GM12878 (cell line): ENCODE data around the gene GGT6. TPM values are rescaled to one million over a fixed set of nuclear protein-coding genes. Genes with fewer than 3 reads are reported as not detected.

Experiments used
- ATAC-seq: fragments of 200-7000 bp; cut with Tn5 transposase; 3 replicates; pipeline ENCODE4 v1.9.1; 2020; ENCODE audit warnings: mild to moderate bottlenecking, moderate library complexity
- BruUV-seq: library from RNA; stranded (reverse); fragments of 400-500 nt; replicated peaks from 2 replicates; lab custom pipeline; 2021; lab: Mats Ljungman, UMichigan
- CTCF ChIA-PET: fragments of 300-600 bp; sonication (Branson Sonifier 250); formaldehyde crosslinking; extraction: SDS; loops from one replicate; lab custom pipeline; 2021; ENCODE audit warnings: inconsistent platforms; lab: Yijun Ruan, JAX
- POLR2A ChIA-PET: fragments of 350-600 bp; formaldehyde crosslinking; extraction: SDS; loops from one replicate; lab custom pipeline; 2021; ENCODE audit warnings: inconsistent platforms; lab: Charles Lee
- RAD21 ChIA-PET: fragments of 300-600 bp; sonication (Branson Sonifier 250); formaldehyde crosslinking; loops from one replicate; lab custom pipeline; 2023; ENCODE audit warnings: antibody characterized with exemption; ENCODE audit not compliant: unreplicated experiment; lab: Charles Lee
- SMC1A ChIA-PET: fragments of 300-600 bp; sonication (Branson Sonifier 250); formaldehyde crosslinking; loops from one replicate; lab custom pipeline; 2023; ENCODE audit not compliant: unreplicated experiment, uncharacterized antibody; lab: Charles Lee
- DNase-seq: peaks from one replicate; pipeline ENCODE4 v3.0.0-alpha.2; 2011; ENCODE audit warnings: low read depth, low spot score
- FAIRE-seq: peaks from 3 replicates; lab custom pipeline; 2011; peaks lifted over from hg19 to GRCh38; lab: Jason Lieb, UNC
- H2AFZ ChIP-seq: 2 replicates; pipeline ENCODE4 v1.6.0; 2011; ENCODE audit warnings: low read depth, low read length, control low read depth; ENCODE audit not compliant: control insufficient read depth
- H3K27ac ChIP-seq: 2 replicates; pipeline ENCODE4 v1.5.1; 2011; ENCODE audit warnings: control low read depth; ENCODE audit not compliant: control insufficient read depth, insufficient read depth
- H3K27me3 ChIP-seq, 2 experiments: replicated peaks in 1 of 2; 2 replicates each; pipeline versions ENCODE4 v1.6.0 to v1.6.1; 2011; ENCODE audit warnings: low read length in 1 of 2; ENCODE audit not compliant: control insufficient read depth in 2 of 2, insufficient read depth in 2 of 2
- H3K36me3 ChIP-seq, 2 experiments: 2 replicates each; pipeline ENCODE4 v1.5.1; 2011; ENCODE audit warnings: low read length in 1 of 2; ENCODE audit not compliant: control insufficient read depth in 2 of 2, insufficient read depth in 2 of 2
- H3K4me1 ChIP-seq: 2 replicates; pipeline ENCODE4 v1.6.1; 2011; ENCODE audit warnings: mild to moderate bottlenecking, low read length, moderate library complexity, mixed read lengths; ENCODE audit not compliant: control insufficient read depth, insufficient read depth
- H3K4me2 ChIP-seq: 2 replicates; pipeline ENCODE4 v1.6.0; 2011; ENCODE audit warnings: control low read depth; ENCODE audit not compliant: control insufficient read depth, insufficient read depth
- H3K4me3 ChIP-seq: fragments of 200-600 bp; sonication (generic); 2 replicates; pipeline ENCODE4 v1.5.1; 2016
- H3K79me2 ChIP-seq: 2 replicates; pipeline ENCODE4 v1.6.0; 2011; ENCODE audit warnings: low read length; ENCODE audit not compliant: control insufficient read depth, insufficient read depth
- H3K9ac ChIP-seq: 2 replicates; pipeline ENCODE4 v1.8.0; 2011; ENCODE audit warnings: low read length, control low read depth, mixed read lengths; ENCODE audit not compliant: control insufficient read depth, insufficient read depth
- H3K9me3 ChIP-seq: replicated peaks from 3 replicates; pipeline ENCODE4 v1.5.1; 2011; ENCODE audit warnings: mild to moderate bottlenecking, low read length; ENCODE audit not compliant: control insufficient read depth, insufficient read depth
- H4K20me1 ChIP-seq: 2 replicates; pipeline ENCODE4 v1.6.0; 2011; ENCODE audit not compliant: control insufficient read depth, insufficient read depth
- BCL3 ChIP-seq: IDR thresholded peaks from 2 replicates; pipeline ENCODE4 v1.6.1; 2011; ENCODE audit warnings: borderline replicate concordance, low read depth, mild to moderate bottlenecking, moderate library complexity, low read length; ENCODE audit not compliant: insufficient read depth, poor library complexity, severe bottlenecking
- POLR2A ChIP-seq: IDR thresholded peaks from 2 replicates; pipeline ENCODE4 v1.6.1; 2011; ENCODE audit warnings: low read depth, mild to moderate bottlenecking, low read length
- SP1 ChIP-seq: IDR thresholded peaks from one replicate; pipeline ENCODE4 v1.6.1; 2011; ENCODE audit warnings: low read depth, low read length
- WGBS: methylation state at CpG from one replicate; pipeline ENCODE4 v1.1.6; 2016; ENCODE audit warnings: low lambda C conversion rate; ENCODE audit not compliant: insufficient replicate concordance, insufficient coverage; ENCODE audit errors: missing lambda C conversion rate; 5-methylcytosine and 5-hydroxymethylcytosine counted together
- in situ Hi-C: fragments of 300-500 bp; cut with MboI; formaldehyde crosslinking; loops from 9 replicates; pipeline ENCODE4 v1.14.3; 2018; ENCODE audit warnings: mixed read lengths
- intact Hi-C: fragments of 100-400 bp; cut with micrococcal nuclease; formaldehyde crosslinking; loops from one replicate; pipeline ENCODE4 v1.14.2; 2022; ENCODE audit not compliant: unreplicated experiment
- polyA plus RNA-seq, 11 experiments: library from polyadenylated mRNA; depleted of rRNA in 4 of 11; unstranded in 6 of 11; stranded (reverse) in 5 of 11; fragments of >200 nt; fragmentation: Nextera tagmentation in 4 of 11; fragmentation: Illumina TruSeq in 1 of 11; extraction: Ambion mirVana in 4 of 11; extraction: Trizol in 1 of 11; gene quantifications; 1 replicate in 1 of 11; 2 replicates in 10 of 11; pipeline versions ENCODE4 v1.2.1 to v1.2.3, GENCODE V29; 2011 to 2016; ENCODE audit warnings: inconsistent platforms in 2 of 11, missing spikeins in 2 of 11, low read depth in 1 of 11
- total RNA-seq, 4 experiments: library from RNA; depleted of rRNA in 3 of 4; stranded (reverse); fragments of >200 nt in 3 of 4; fragmentation: Illumina TruSeq in 1 of 4; extraction: Trizol in 1 of 4; gene quantifications; 2 replicates each; pipeline versions ENCODE4 v1.2.1 to v1.2.3, GENCODE V29; 2013 to 2021

The GGT6 gene
- total and polyA plus RNA-seq, 10 of the 15 experiments (the other 5 are each of a cell fraction or from before 2014, with no cell fraction given) = 0.01 to 0.26 (median 0.13) TPM; not detected in 5

GRCh38 chr17:4543557-4544026, 16.8 kb downstream of the GGT6 start:
- H3K4me1 ChIP-seq = no peaks in the 10 kb centered on the region
- no peaks in the 10 kb centered on the region for H3K79me2 ChIP-seq
- DNase-seq = no peak
- ChIA-PET POLR2A (interaction anchor here (0.6 kb wide), 1 partner anchor 42 kb away, joined by 3 read pairs; no protein-coding TSS in a partner anchor), CTCF (interaction anchor here (1.1 kb wide), 1 partner anchor 22 kb away, joined by 3 read pairs; no protein-coding TSS in a partner anchor), SMC1A (no interaction called here), RAD21 (no interaction called here)
- no peak for FAIRE-seq
- H2AFZ ChIP-seq = no peak overlapping the region
- H3K9me3 ChIP-seq = no peaks in the 10 kb centered on the region
- H3K4me3 ChIP-seq = no peak overlapping the region
- intact Hi-C loops (no loop called here), in situ Hi-C loops (no loop called here)
- 92% methylated on average over 19 of the region's 19 CpGs for WGBS
- H3K9ac ChIP-seq = no peak overlapping the region
- no peak overlapping the region for H3K27ac ChIP-seq
- no peak overlapping the region for H3K4me2 ChIP-seq
- no peaks in the 10 kb centered on the region; the same call in none of the 2 replicates for H4K20me1 ChIP-seq
- ATAC-seq = no peak
- no TSS peak for BruUV-seq
- H3K27me3 ChIP-seq = no peaks in the 10 kb centered on the region
- TF ChIP-seq POLR2A = peak; percentile 32; the same call in 1 of the 2 replicates
- TF ChIP-seq SP1 = no peak
- TF ChIP-seq, all 136 proteins: peak for 1
- peaks cover 8 to 57% of the 10 kb centered on the region in 2 experiments; a peak in 3 of 4 replicates for H3K36me3 ChIP-seq

GRCh38 chr17:4542726-4543191, 17.6 kb downstream of the GGT6 start:
- in situ Hi-C loops (no loop called here), intact Hi-C loops (no loop called here)
- H3K36me3 ChIP-seq = peaks cover 8 to 50% of the 10 kb centered on the region in 2 experiments; a peak in 3 of 4 replicates
- 99% methylated on average over 19 of the region's 19 CpGs for WGBS
- DNase-seq = no peak
- H3K4me2 ChIP-seq = no peak overlapping the region
- no peak overlapping the region for H3K4me3 ChIP-seq
- H3K27me3 ChIP-seq = no peaks in the 10 kb centered on the region
- TF ChIP-seq BCL3 (no peak), POLR2A (peak; percentile 40; the same call in 1 of the 2 replicates)
- ATAC-seq = no peak
- no peaks in the 10 kb centered on the region for H3K4me1 ChIP-seq
- no peaks in the 10 kb centered on the region; the same call in 1 of the 2 replicates for H4K20me1 ChIP-seq
- ChIA-PET POLR2A (no interaction called here), RAD21 (no interaction called here), CTCF (interaction anchor here (1.0 kb wide), 1 partner anchor 293 kb away, joined by 3 read pairs; no protein-coding TSS in a partner anchor), SMC1A (no interaction called here)
- no peak overlapping the region for H2AFZ ChIP-seq
- H3K9me3 ChIP-seq = no peaks in the 10 kb centered on the region
- no peak overlapping the region for H3K9ac ChIP-seq
- FAIRE-seq = no peak
- no peaks in the 10 kb centered on the region for H3K79me2 ChIP-seq
- no peak overlapping the region for H3K27ac ChIP-seq
- no TSS peak for BruUV-seq
